Astrocyte of the cerebellum (primary cell): ENCODE measurements around the gene DOCK3.
"Not testable (repeated sequence)": the region's sequence is repeated elsewhere in the genome, so short reads cannot be mapped to it uniquely, and the experiment has no call there.

Experiments used
- DNase-seq: peaks from one replicate; pipeline ENCODE4 v3.0.0-alpha.2; 2011; ENCODE audit warnings: low read depth
- H3K4me3 ChIP-seq: 2 replicates; pipeline ENCODE4 v1.5.1; 2011; ENCODE audit warnings: mild to moderate bottlenecking, low read depth, low read length, moderate library complexity
- CTCF ChIP-seq: IDR thresholded peaks from 2 replicates; pipeline ENCODE4 v1.5.1; 2012; ENCODE audit warnings: low read length, low read depth, moderate library complexity, mild to moderate bottlenecking; ENCODE audit errors: missing control alignments
- in situ Hi-C: cut with HindIII; loops from 2 replicates; pipeline ENCODE4 v1.10.0; 2017; ENCODE audit warnings: low sequenced_read_pairs

DOCK3 gene

GRCh38 chr3:50737193-50737905 is 62.6 kb downstream of the DOCK3 start:
- in situ Hi-C loops = no loop called here
- DNase-seq = no peak
- H3K4me3 ChIP-seq = no peak overlapping the region
- TF ChIP-seq CTCF = no peak

GRCh38 chr3:50737906-50738598 is 63.3 kb downstream of the DOCK3 start:
- no peak for DNase-seq
- H3K4me3 ChIP-seq = no peak overlapping the region
- in situ Hi-C loops = no loop called here
- no peak for TF ChIP-seq CTCF

GRCh38 chr3:50743643-50744042 is 68.9 kb downstream of the DOCK3 start:
- DNase-seq = no peak
- no peak for TF ChIP-seq CTCF
- H3K4me3 ChIP-seq = no peak overlapping the region
- in situ Hi-C loops = no loop called here

GRCh38 chr3:50749822-50750221 is 75.1 kb downstream of the DOCK3 start:
- DNase-seq = no peak
- in situ Hi-C loops = no loop called here
- no peak overlapping the region for H3K4me3 ChIP-seq

GRCh38 chr3:50759015-50759414 is 84.3 kb downstream of the DOCK3 start:
- in situ Hi-C loops = no loop called here
- DNase-seq = no peak
- no peak for TF ChIP-seq CTCF
- no peak overlapping the region for H3K4me3 ChIP-seq

More at GRCh38 chr3:50749822-50750221, 75.1 kb downstream of the DOCK3 start:
- TF ChIP-seq CTCF = no peak

- DNase-seq = no peak
- in situ Hi-C loops = no loop called here
- TF ChIP-seq CTCF = no peak
- H3K4me3 ChIP-seq = no peak overlapping the region
Observed at GRCh38 chr3:50777680-50778079, 103.0 kb downstream of the DOCK3 start.

- DNase-seq, H3K4me3 ChIP-seq, in situ Hi-C loops: not testable (repeated sequence)
Observed at GRCh38 chr3:50781766-50782165, 107.0 kb downstream of the DOCK3 start.
